Mesothelial cell of epicardium (in vitro differentiated cells): ENCODE measurements around the gene SLC6A16. TPM values are rescaled to one million over a fixed set of nuclear protein-coding genes. Genes with fewer than 3 reads are reported as not detected.

Experiments used
- DNase-seq, 2 experiments: peaks; one replicate each; pipeline ENCODE4 v3.0.0; 2021; ENCODE audit warnings: low spot score in 2 of 2; ENCODE audit not compliant: unreplicated experiment in 2 of 2
- H3K27ac Mint-ChIP-seq: 2 replicates; pipeline ENCODE4 v1.8.0; 2021; ENCODE audit warnings: mixed read lengths
- H3K27me3 Mint-ChIP-seq: 2 replicates; pipeline ENCODE4 v1.8.0; 2021; ENCODE audit warnings: low read depth, mixed read lengths
- H3K36me3 Mint-ChIP-seq: 2 replicates; pipeline ENCODE4 v1.8.0; 2021; ENCODE audit warnings: mixed read lengths
- H3K4me1 Mint-ChIP-seq: 2 replicates; pipeline ENCODE4 v1.8.0; 2021; ENCODE audit warnings: mixed read lengths
- H3K4me3 Mint-ChIP-seq: 2 replicates; pipeline ENCODE4 v1.8.0; 2021; ENCODE audit warnings: mild to moderate bottlenecking, moderate library complexity, mixed read lengths
- H3K9me3 Mint-ChIP-seq: 2 replicates; pipeline ENCODE4 v1.8.0; 2021; ENCODE audit warnings: mixed read lengths
- microRNA-seq: library from miRNA; unstranded; fragments of <30 nt; microRNA quantifications from one replicate; pipeline ENCODE4 v1.2.0, GENCODE V29; 2021; ENCODE audit warnings: inconsistent platforms, mixed read lengths
- total RNA-seq: library from RNA; stranded (reverse); gene quantifications from 3 replicates; pipeline ENCODE4 v1.2.1, GENCODE V29; 2021
- TF ChIP-seq, protein P1 (sequence below): fragments of 200-600 bp; sonication (generic); IDR thresholded peaks from one replicate; pipeline ENCODE4 v1.5.0; 2021; ENCODE audit warnings: antibody characterized with exemption; ENCODE audit not compliant: unreplicated experiment

SLC6A16 gene
- total RNA-seq, 1 donor from 2014 or later, result 6.1 TPM

DNA sequence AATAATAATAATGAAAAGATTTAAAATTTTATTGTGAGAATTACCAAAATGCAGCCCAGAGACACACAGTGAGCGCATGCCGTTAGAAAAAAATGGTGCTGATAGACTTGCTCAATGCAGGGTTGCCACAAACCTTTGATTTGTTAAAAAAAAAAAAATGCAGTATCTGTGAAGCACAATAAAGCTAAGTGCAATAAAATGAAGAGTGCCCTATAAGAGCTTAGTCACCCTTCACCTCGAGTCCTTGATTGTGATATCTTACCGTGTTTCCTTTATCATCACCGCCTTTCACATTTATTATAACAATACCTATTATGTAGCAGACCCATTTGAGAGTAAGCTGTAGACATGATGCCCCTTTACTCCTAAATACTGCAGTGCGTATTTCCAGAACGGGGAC is 83.2 kb downstream of the SLC6A16 start:
- no peak for DNase-seq
- Mint-ChIP-seq H3K4me3 (no peak overlapping the region), H3K9me3 (no peaks in the 10 kb centered on the region), H3K4me1 (no peaks in the 10 kb centered on the region), H3K36me3 (no peaks in the 10 kb centered on the region), H3K27ac (no peak overlapping the region), H3K27me3 (peaks cover 7% of the 10 kb centered on the region)
- TF ChIP-seq, protein P1, sequence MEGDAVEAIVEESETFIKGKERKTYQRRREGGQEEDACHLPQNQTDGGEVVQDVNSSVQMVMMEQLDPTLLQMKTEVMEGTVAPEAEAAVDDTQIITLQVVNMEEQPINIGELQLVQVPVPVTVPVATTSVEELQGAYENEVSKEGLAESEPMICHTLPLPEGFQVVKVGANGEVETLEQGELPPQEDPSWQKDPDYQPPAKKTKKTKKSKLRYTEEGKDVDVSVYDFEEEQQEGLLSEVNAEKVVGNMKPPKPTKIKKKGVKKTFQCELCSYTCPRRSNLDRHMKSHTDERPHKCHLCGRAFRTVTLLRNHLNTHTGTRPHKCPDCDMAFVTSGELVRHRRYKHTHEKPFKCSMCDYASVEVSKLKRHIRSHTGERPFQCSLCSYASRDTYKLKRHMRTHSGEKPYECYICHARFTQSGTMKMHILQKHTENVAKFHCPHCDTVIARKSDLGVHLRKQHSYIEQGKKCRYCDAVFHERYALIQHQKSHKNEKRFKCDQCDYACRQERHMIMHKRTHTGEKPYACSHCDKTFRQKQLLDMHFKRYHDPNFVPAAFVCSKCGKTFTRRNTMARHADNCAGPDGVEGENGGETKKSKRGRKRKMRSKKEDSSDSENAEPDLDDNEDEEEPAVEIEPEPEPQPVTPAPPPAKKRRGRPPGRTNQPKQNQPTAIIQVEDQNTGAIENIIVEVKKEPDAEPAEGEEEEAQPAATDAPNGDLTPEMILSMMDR, result no peak

Small RNA genes lying within 50 kb of the gene (microRNA-seq; reads per million reads assigned to microRNA genes)
- gene MIR4324, result not detected

Other genes with a start within 250 kb of the SLC6A16 start
- 393 to 413 TPM (median 403 TPM) in 3 replicates for gene SNRNP70, start 239.7 kb downstream of the SLC6A16 start, total RNA-seq
- gene LIN7B, start 210.8 kb downstream of the SLC6A16 start, total RNA-seq, result 9.6 to 12.8 TPM (median 9.8 TPM) in 3 replicates
- 0.94 to 1.6 TPM (median 0.97 TPM) in 3 replicates for gene C19orf73, start 206.0 kb downstream of the SLC6A16 start, total RNA-seq
- 9.9 to 11.9 TPM (median 11.6 TPM) in 3 replicates for gene PPFIA3, start 205.6 kb downstream of the SLC6A16 start, total RNA-seq
- 13.6 to 17.6 TPM (median 14.7 TPM) in 3 replicates for gene HRC, start 169.8 kb downstream of the SLC6A16 start, total RNA-seq
- gene TRPM4, start 167.4 kb downstream of the SLC6A16 start, total RNA-seq, result 45.9 to 58.5 TPM (median 53.5 TPM) in 3 replicates
- not detected in 3 replicates for gene CD37, start 10.2 kb upstream of the SLC6A16 start, total RNA-seq
- gene TEAD2, start 37.2 kb upstream of the SLC6A16 start, total RNA-seq, result 168 to 170 TPM (median 169 TPM) in 3 replicates
- gene DKKL1, start 38.7 kb upstream of the SLC6A16 start, total RNA-seq, result 8.6 to 9.9 TPM (median 8.7 TPM) in 3 replicates
- gene KASH5, start 63.1 kb upstream of the SLC6A16 start, total RNA-seq, result not detected in 3 replicates
- not detected in 3 replicates for gene PTH2, start 98.2 kb upstream of the SLC6A16 start, total RNA-seq
- gene GFY, start 100.2 kb upstream of the SLC6A16 start, total RNA-seq, result not detected in 3 replicates
- 0.34 to 0.45 TPM (median 0.35 TPM) in 3 replicates for gene SLC17A7, start 116.3 kb upstream of the SLC6A16 start, total RNA-seq
- gene PIH1D1, start 126.6 kb upstream of the SLC6A16 start, total RNA-seq, result 83.6 to 84.6 TPM (median 83.7 TPM) in 3 replicates
- 21.4 to 25.6 TPM (median 24.4 TPM) in 3 replicates for gene ALDH16A1, start 128.0 kb upstream of the SLC6A16 start, total RNA-seq
- gene FLT3LG, start 149.0 kb upstream of the SLC6A16 start, total RNA-seq, result 1.8 to 2.4 TPM (median 2.0 TPM) in 3 replicates
- 2,869 to 2,959 TPM (median 2,954 TPM) in 3 replicates for gene RPL13A, start 162.4 kb upstream of the SLC6A16 start, total RNA-seq
- gene RPS11, start 171.2 kb upstream of the SLC6A16 start, total RNA-seq, result 2,052 to 2,151 TPM (median 2,132 TPM) in 3 replicates
- 121 to 132 TPM (median 127 TPM) in 3 replicates for gene FCGRT, start 187.5 kb upstream of the SLC6A16 start, total RNA-seq
- 30.3 to 35.1 TPM (median 31.1 TPM) in 3 replicates for gene RCN3, start 202.8 kb upstream of the SLC6A16 start, total RNA-seq